ENCODE data around the gene MMP25.

The MMP25 gene

GRCh38 chr16:3084969-3085670 lies 38.8 kb downstream of the MMP25 start:
- TF ChIP-seq, protein P1, sequence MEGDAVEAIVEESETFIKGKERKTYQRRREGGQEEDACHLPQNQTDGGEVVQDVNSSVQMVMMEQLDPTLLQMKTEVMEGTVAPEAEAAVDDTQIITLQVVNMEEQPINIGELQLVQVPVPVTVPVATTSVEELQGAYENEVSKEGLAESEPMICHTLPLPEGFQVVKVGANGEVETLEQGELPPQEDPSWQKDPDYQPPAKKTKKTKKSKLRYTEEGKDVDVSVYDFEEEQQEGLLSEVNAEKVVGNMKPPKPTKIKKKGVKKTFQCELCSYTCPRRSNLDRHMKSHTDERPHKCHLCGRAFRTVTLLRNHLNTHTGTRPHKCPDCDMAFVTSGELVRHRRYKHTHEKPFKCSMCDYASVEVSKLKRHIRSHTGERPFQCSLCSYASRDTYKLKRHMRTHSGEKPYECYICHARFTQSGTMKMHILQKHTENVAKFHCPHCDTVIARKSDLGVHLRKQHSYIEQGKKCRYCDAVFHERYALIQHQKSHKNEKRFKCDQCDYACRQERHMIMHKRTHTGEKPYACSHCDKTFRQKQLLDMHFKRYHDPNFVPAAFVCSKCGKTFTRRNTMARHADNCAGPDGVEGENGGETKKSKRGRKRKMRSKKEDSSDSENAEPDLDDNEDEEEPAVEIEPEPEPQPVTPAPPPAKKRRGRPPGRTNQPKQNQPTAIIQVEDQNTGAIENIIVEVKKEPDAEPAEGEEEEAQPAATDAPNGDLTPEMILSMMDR (IDR thresholded peaks at IDR 0.05): no peak
- Histone ChIP-seq H3K4me3 (no peak overlapping the region), H3K27ac (no peak overlapping the region)
- no peak for DNase-seq (ENCODE audit: low spot score)

GRCh38 chr16:3085868-3086595 lies 39.7 kb downstream of the MMP25 start:
- Histone ChIP-seq H3K27ac (peak overlapping the region in 1 of 2 donors; percentile 63), H3K4me3 (peak overlapping the region; percentile 55)
- TF ChIP-seq, protein P1 (IDR thresholded peaks at IDR 0.05): no peak
- DNase-seq (ENCODE audit: low spot score): no peak

DNA sequence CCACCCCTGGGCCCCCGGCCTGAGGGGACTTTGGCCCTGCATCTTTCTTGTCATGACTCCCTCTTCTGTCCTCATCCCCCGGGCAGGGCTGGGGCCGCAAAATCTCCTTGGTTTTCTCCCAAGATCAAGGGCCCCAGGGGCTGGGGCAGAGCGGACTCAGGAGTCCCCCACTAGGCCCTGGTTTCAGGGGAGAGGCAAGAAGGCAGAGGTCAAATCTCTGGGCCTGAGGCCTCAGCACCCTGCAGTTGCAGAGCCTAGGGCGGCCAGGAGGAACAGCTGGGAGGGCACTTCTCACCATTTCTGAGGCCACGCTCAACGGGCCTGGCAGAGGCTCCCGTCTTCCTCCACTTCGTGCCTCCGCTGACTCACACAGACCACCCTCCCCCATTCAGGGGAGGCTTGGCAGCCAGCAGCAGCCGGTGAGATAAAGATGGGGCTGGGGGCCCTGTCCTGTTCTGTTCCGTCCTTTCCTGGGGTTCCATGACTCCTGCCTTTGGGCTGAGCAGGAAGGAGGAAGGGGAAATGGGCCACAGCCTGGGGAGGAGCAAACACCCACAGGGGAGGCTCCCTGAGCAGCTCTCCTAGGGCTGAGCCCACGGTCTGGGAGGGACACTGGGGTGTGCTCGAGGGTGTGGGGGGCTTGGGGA lies 40.4 kb downstream of the MMP25 start:
- TF ChIP-seq, protein P1 (IDR thresholded peaks at IDR 0.05): no peak
- DNase-seq (ENCODE audit: low spot score): no peak
- peak overlapping the region in 1 of 2 donors; percentile 63 for H3K27ac ChIP-seq
- peak overlapping the region; percentile 55 for H3K4me3 ChIP-seq

GRCh38 chr16:3087243-3088235 lies 41.2 kb downstream of the MMP25 start:
- Histone ChIP-seq H3K27ac (peak overlapping the region in 1 of 2 donors; percentile 63), H3K4me3 (peak overlapping the region; percentile 55)
- DNase-seq (ENCODE audit: low spot score): no peak
- TF ChIP-seq, protein P1 (IDR thresholded peaks at IDR 0.05): no peak

- no peak overlapping the region for H3K4me3 ChIP-seq
- no peak for DNase-seq (ENCODE audit: low spot score)
- no peak overlapping the region for H3K27ac ChIP-seq
- TF ChIP-seq, protein P1 (IDR thresholded peaks at IDR 0.05): no peak
Measured at GRCh38 chr16:3088450-3088849, 42.1 kb downstream of the MMP25 start.

DNA sequence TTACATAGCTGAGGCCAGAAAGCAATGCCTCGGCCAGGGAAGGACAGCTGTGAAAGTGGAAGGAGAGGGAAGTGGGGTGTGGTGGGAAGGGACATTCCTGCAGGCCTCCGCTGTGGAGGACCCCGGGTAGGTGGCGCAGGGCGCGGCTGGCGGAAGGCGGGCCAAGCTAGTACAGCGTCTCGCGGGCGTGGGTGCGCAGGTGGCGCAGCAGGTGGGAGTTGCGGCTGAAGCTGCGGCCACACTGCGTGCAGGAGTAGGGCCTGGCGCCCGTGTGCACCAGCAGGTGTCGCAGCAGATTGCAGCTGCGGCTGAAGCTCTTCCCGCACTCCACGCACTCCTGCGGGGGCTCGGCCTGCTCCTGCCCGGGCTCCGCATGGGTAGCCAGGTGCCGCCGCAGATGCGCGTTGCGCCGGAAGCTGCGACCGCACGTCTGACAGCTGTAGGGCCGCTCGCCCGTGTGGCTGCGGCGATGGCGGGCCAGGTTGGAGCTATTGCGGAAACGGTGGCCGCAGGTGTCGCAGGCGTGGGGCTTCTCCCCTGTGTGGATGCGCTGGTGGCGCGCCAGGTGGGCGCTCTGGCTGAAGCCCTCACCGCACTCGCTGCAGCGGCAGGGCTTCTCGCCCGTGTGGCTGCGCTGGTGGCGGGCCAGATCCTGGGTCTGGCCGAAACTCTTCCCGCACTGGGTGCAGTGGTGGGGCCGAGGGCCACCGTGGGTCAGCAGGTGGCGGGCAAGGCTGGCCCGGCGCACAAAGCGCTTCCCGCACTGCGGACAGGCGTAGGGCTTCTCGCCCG lies 42.8 kb downstream of the MMP25 start:
- TF ChIP-seq, protein P1 (IDR thresholded peaks at IDR 0.05): no peak
- no peak for DNase-seq (ENCODE audit: low spot score)
- H3K4me3 ChIP-seq: no peak overlapping the region
- no peak overlapping the region for H3K27ac ChIP-seq

All from coronary artery (tissue), 2 donors.